Kidney capillary endothelial cell (primary cell): ENCODE results near the gene BCKDHA.
"Not testable (repeated sequence)": the region's sequence is repeated elsewhere in the genome, so short reads cannot be mapped to it uniquely, and the experiment has no call there.

Source experiments
- DNase-seq: peaks from one replicate; pipeline ENCODE4 v3.0.0-alpha.2; 2018; ENCODE audit warnings: low spot score

The BCKDHA gene

DNA sequence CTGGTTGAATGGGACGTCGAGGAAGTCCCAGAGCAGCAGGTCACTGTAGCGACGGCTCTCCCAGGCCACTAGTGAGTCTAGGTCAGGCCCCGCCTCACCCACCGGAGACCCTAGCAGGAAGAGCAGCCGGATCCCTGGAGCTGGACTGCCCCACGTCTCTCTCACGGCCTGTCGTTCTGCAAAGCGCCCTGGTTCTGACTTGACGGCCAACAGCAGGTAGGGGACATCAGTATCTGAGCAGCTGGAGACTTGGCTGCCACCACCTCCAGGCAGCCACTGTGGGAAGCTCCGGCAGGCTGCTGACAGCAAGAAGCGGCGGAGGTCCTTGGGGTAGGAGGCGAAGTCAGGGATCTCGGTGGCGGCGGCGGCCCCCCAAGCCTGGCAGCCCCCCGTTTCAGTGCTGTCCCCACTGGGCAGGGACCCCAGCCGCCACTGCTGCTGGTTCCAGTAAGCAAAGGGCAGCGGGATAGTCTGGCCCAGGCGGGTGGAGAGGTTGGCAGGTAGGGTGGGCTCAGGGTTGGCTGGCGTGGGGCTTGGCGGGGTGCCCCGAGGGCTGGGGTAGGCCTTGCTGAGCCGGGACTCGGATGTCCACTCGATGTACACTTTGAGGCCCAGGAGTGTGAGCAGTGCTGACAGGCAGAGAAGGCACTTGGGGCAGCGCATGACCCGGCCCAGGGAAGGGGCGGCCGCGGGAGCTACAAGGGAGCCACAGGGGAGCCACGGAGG lies 28.7 kb downstream of the BCKDHA start:
- DNase-seq, result no peak

GRCh38 chr19:41426952-41427646 lies 29.5 kb downstream of the BCKDHA start, which contains the start of gene B3GNT8:
B3GNT8 (minus strand) TSS chr19:41427374; CDS start chr19:41426778, 596 bp downstream.
- no peak for DNase-seq

DNA sequence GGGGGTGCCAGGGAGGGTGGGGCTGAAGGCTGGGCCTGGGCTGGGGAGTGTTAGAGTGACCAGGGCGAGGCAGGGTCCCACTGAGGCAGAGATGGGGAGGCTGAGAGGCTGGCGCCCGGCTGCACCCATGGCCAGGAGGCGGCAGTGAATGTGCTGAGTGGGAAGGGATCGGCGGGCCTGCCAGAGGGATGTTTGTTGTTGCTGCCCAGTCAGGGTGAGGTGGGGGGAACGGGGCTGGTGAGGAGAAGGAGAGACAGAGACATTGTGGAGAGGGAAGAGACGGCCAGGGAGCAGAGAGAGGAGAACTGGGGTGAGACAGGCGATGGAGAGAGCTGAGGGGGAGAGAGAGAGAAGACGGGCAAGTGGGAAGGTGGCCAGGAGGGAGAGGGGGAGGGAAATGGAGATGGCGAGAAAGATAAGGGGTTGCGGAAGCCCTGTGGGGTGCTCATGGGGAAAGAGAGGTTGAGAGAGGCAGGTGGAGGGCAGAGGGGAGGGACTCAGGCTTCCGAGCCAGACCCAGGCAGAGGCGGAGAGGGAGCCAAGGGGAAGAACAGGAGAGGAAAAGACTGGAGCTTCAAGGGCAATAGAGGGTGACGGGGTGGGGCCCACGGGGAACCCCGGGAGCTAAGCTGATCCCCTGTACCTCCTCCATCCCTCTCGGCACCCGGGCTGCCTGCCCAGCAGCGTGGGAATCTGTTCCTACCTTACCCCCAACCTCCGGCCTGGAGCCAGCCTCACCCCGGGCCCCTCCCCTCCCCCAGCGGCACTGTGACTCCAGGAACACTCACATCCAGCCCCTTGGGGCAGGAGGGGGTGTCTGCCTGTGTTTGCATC lies 30.2 kb downstream of the BCKDHA start:
- no peak for DNase-seq

- DNase-seq, result no peak
These were observed 30.9 kb downstream of the BCKDHA start for GRCh38 chr19:41428481-41428859.

DNA sequence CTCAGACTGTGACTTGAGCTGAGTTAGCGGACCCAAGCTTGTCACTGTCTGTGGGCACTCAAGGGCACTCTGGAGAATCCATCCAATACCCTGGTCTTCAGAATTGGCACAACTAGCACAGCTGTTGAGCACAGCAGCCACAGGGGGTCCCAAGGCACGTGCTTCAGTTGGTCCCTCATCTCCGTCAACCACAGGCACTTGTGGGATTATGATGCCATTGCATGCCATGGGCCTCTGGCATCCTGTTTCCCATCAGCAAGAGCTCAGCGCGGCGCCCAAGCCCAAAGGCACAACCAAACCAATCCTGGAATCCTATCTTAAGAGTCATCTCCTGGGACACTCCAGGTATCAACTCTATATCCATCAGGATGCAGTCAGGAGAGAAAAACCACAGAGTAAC lies 33.3 kb downstream of the BCKDHA start:
- no peak for DNase-seq

GRCh38 chr19:41431426-41432386 lies 34.1 kb downstream of the BCKDHA start:
- no peak for DNase-seq

GRCh38 chr19:41433171-41433570 lies 35.6 kb downstream of the BCKDHA start:
- no peak for DNase-seq

- no peak for DNase-seq
These were observed 36.8 kb downstream of the BCKDHA start for GRCh38 chr19:41434450-41434849.

DNA sequence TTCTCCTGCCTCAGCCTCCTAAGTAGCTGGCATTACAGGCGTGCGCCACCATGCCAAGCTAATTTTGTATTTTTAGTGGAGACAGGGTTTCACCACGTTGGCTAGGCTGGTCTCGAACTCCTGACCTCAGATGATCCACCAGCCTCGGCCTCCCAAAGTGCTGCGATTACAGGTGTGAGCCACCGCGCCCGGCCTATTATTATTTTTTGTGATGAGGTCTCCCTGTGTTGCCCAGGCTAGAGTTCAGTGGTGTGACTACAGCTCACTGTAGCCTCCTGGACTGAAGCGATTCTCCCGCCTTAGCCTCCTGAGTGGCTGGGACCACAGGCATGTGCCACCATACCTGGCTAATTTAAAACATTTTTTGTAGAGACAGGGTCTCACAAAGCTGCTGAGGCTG lies 37.8 kb downstream of the BCKDHA start:
- DNase-seq, result not testable (repeated sequence)

- no peak for DNase-seq
These were observed 38.5 kb downstream of the BCKDHA start for GRCh38 chr19:41435936-41436673.

DNA sequence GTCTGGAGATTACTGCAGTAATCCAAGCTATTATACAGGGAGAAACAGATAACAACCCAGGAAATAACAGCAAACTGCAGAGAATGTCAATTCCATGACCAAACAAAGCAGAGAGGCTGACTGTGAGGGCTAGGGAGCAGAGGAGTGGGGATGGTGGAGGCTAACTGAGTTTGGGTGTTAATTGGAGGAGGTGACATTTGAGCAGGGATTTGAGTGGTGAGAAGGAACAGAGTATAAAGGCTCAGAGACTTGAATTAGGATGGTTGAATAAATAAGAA lies 39.0 kb downstream of the BCKDHA start:
- DNase-seq, result no peak

DNA sequence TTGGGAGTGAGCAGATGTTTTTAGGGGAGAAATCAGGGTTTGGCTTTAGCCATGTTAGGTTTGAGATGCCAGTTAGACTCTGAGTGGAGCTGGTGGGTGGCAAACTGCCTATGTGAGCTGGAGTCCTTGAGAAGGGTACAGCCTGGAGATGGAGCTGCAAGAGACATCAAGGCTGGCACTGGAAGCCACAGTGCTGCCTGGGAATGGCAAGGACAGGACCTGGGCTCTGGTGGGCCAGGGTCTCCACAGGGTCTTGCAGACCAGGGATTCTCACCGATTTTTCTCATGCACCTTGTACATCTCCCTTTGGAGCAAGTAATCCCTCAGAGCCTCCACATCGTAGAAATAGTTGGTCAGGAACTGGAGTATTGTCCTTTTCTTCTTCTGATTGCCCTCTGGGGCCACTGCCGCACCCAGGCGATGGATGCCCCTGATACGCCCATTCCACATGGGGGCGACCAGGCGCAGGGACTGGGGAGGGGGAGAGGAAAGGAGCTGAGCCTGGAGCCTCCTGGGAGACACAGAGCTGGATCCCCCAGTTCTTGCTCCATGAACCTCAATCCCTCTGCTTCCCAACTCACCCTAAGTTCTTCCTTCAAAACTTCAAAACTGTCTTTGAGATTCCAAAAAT lies 40.4 kb downstream of the BCKDHA start:
- no peak for DNase-seq

- DNase-seq, result peak; percentile 97
These were observed 42.0 kb downstream of the BCKDHA start, which contains the start of gene DMAC2 for GRCh38 chr19:41439441-41440222. DMAC2 (minus strand) TSS chr19:41439912; CDS start chr19:41439899, 13 bp downstream.

DNA sequence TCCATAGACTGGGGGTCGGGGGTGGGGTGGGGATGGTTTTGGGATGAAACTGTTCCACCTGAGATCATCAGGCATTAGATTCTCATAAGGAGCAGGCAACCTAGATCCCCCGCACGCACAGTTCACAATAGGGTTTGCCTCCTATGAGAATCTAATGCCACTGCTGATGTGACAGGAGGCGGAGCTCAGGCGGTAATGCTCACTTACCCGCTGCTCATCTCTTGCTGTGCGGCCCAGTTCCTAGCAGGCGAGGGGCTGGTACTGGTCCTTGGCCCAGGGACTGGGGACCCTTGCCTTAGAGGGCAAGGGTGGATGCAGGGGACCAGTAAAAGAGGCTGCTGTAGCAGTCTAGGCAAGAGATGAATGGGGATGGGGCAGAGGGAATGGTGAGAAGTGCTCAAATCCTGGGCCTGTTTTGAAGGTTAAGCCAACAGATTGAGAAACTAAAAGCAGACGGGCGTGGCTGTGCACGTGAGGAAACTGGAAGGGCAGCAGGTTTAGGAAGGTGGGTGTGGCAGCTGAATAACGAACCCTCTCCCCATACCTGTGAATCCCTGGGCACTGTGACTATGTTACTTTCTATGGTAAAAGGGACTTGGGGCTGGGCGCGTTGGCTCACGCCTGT lies 43.8 kb downstream of the BCKDHA start:
- DNase-seq, result no peak

DNA sequence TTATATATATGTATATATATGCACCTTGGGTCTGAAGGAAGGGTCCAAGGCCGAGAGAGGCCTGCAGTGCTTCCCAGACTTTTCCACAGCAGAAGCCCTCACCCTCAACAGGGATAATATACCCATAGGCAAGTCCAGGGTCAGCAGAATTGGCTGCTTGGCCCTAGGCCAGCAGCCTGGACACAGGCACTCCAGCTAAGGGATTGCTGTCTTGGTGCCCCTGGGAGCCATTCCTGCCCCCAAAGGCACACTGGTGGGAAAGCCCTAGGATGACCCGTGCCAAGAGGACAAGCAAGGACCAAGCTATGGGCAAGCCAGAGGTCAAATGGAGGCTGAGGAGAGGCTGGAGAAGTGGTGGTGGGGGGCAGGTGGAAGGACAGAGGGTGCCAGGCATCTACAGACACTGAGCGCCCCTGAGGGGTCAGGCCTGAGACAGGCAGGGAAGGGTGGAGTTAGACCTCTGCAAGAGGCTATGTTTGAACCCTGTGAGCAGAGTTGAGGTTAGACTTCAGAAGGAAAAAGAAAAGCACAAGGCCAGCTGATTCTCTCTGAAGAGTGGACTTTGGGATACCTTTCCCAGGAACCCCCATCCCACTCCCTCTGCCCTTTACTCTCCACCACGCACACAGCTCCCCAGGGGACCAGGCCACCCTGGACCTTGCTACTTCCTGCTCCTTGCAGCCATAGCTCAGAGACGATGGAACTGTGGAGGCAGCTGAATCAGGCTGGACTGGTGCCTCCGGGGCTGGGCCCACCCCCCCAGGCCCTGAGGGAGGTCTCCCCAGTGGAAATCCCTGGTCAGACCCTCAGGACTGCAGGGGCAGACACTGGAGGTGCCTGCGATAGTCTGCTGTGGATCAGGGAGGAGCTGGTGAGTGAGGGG lies 45.1 kb downstream of the BCKDHA start, which contains the start of gene ERICH4:
TSS of gene ERICH4 (plus strand) at position 684 of the 883 bp plus-strand sequence. CDS start at position 698, 14 bp downstream.
- no peak for DNase-seq

DNA sequence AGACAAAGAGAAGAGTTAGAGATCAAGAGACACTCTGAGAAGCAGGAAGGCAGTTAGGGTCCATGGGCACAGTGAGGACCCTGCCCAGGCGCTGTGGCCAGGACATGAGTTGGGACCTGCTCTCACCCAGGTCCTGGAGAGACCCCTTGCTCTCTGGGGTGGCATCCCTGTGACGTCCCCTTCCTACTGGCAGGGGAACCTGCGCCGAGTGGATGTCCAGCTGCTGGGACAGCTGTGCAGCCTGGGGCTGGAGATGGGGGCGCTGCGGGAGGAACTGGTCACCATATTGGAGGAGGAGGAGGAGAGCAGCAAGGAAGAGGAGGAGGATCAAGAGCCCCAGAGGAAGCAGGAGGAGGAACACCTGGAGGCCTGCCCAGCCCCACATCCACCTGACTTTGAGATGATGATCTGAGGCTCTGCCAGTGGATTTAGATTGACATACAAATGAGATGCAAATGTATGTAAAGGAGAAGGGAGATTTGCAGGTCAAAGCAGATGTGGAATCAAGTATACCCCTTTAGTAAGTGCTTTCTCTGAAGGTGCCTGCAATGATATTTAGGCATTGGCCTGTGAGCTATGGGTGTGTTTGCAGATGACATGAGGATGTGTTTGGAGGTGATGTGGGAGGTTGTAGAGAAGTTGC lies 46.3 kb downstream of the BCKDHA start:
- DNase-seq, result no peak

- DNase-seq, result no peak
These were observed 48.0 kb downstream of the BCKDHA start for GRCh38 chr19:41445575-41445974.
